Subcutaneous adipose tissue (tissue), 4 donors: Measurements from ENCODE around the gene RETREG1. TPM values are rescaled to one million over a fixed set of nuclear protein-coding genes. Genes with fewer than 3 reads are reported as not detected.

Source experiments
- CTCF ChIP-seq: fragments of 450-650 bp; IDR thresholded peaks from one replicate; pipeline ENCODE4 v1.5.1; 2016; ENCODE audit warnings: low read depth, mild to moderate bottlenecking, control low read depth, antibody characterized with exemption, moderate library complexity
- total RNA-seq, 4 donors: library from RNA; depleted of rRNA; stranded (reverse); fragments of >200 nt; gene quantifications; one replicate each; pipeline ENCODE4 v1.1.0, GENCODE V29; 2016

Gene RETREG1
- total RNA-seq, 4 donors from 2014 or later: 71.0 to 131 (median 91.7) TPM

GRCh38 chr5:16456103-16456832, 160.5 kb downstream of the RETREG1 start:
- TF ChIP-seq CTCF: no peak

- no peak for TF ChIP-seq CTCF
Observed at GRCh38 chr5:16455668-16456067, 161.1 kb downstream of the RETREG1 start.

GRCh38 chr5:16454686-16455085, 162.1 kb downstream of the RETREG1 start:
- no peak for TF ChIP-seq CTCF

DNA sequence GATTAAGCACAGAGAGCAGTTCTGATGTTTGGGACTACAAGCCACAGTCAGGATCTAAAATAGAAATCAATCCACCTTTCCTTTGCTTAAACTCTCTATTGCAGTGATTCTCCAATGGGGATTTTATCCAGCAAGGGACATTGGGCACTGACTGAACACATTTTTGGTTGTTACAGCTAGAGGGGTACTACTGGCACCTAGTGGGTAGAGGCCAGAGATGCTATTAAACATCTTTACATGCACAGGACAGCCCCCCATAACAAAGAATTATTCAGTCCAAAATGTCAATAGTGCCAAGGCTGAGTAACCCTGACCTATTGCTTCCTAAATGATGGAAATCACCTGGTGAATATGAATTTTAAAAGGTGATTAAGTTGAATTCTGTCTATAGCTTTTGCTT, 163.2 kb downstream of the RETREG1 start:
- TF ChIP-seq CTCF: no peak

GRCh38 chr5:16450163-16450562, 166.6 kb downstream of the RETREG1 start:
- TF ChIP-seq CTCF: no peak

DNA sequence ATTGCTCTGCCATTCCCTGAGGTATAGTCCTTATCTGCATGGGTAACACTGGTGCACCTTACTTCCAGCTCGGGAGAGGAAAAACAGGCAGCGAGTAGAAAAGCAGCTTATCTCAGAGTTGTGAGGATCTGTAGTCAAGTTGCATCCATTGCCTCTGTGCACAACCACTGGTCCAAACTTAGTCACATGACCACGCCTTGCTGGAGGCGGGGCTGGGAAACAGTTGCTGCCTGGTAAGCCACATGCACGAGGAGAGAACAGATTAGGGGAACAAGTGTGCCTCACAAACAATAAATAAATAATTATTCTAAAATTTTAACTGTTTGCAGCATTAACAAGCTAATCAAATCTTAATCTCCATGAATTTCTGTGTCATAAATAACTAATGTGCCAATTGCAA, 169.8 kb downstream of the RETREG1 start:
- TF ChIP-seq CTCF: no peak

GRCh38 chr5:16437977-16438376, 178.8 kb downstream of the RETREG1 start:
- no peak for TF ChIP-seq CTCF
